GM12878 (cell line): ENCODE data around the gene GRK5. TPM values are rescaled to one million over a fixed set of nuclear protein-coding genes. Genes with fewer than 3 reads are reported as not detected.
"Not testable (repeated sequence)": the region's sequence is repeated elsewhere in the genome, so short reads cannot be mapped to it uniquely, and the experiment has no call there.

Experiments used
- ATAC-seq: fragments of 200-7000 bp; cut with Tn5 transposase; 3 replicates; pipeline ENCODE4 v1.9.1; 2020; ENCODE audit warnings: mild to moderate bottlenecking, moderate library complexity
- BruUV-seq: library from RNA; stranded (reverse); fragments of 400-500 nt; replicated peaks from 2 replicates; lab custom pipeline; 2021; lab: Mats Ljungman, UMichigan
- CTCF ChIA-PET: fragments of 300-600 bp; sonication (Branson Sonifier 250); formaldehyde crosslinking; extraction: SDS; loops from one replicate; lab custom pipeline; 2021; ENCODE audit warnings: inconsistent platforms; lab: Yijun Ruan, JAX
- POLR2A ChIA-PET: fragments of 350-600 bp; formaldehyde crosslinking; extraction: SDS; loops from one replicate; lab custom pipeline; 2021; ENCODE audit warnings: inconsistent platforms; lab: Charles Lee
- RAD21 ChIA-PET: fragments of 300-600 bp; sonication (Branson Sonifier 250); formaldehyde crosslinking; loops from one replicate; lab custom pipeline; 2023; ENCODE audit warnings: antibody characterized with exemption; ENCODE audit not compliant: unreplicated experiment; lab: Charles Lee
- SMC1A ChIA-PET: fragments of 300-600 bp; sonication (Branson Sonifier 250); formaldehyde crosslinking; loops from one replicate; lab custom pipeline; 2023; ENCODE audit not compliant: unreplicated experiment, uncharacterized antibody; lab: Charles Lee
- DNase-seq: peaks from one replicate; pipeline ENCODE4 v3.0.0-alpha.2; 2011; ENCODE audit warnings: low read depth, low spot score
- FAIRE-seq: peaks from 3 replicates; lab custom pipeline; 2011; peaks lifted over from hg19 to GRCh38; lab: Jason Lieb, UNC
- H2AFZ ChIP-seq: 2 replicates; pipeline ENCODE4 v1.6.0; 2011; ENCODE audit warnings: low read depth, low read length, control low read depth; ENCODE audit not compliant: control insufficient read depth
- H3K27ac ChIP-seq: 2 replicates; pipeline ENCODE4 v1.5.1; 2011; ENCODE audit warnings: control low read depth; ENCODE audit not compliant: control insufficient read depth, insufficient read depth
- H3K27me3 ChIP-seq, 2 experiments: replicated peaks in 1 of 2; 2 replicates each; pipeline versions ENCODE4 v1.6.0 to v1.6.1; 2011; ENCODE audit warnings: low read length in 1 of 2; ENCODE audit not compliant: control insufficient read depth in 2 of 2, insufficient read depth in 2 of 2
- H3K36me3 ChIP-seq, 2 experiments: 2 replicates each; pipeline ENCODE4 v1.5.1; 2011; ENCODE audit warnings: low read length in 1 of 2; ENCODE audit not compliant: control insufficient read depth in 2 of 2, insufficient read depth in 2 of 2
- H3K4me1 ChIP-seq: 2 replicates; pipeline ENCODE4 v1.6.1; 2011; ENCODE audit warnings: mild to moderate bottlenecking, low read length, moderate library complexity, mixed read lengths; ENCODE audit not compliant: control insufficient read depth, insufficient read depth
- H3K4me2 ChIP-seq: 2 replicates; pipeline ENCODE4 v1.6.0; 2011; ENCODE audit warnings: control low read depth; ENCODE audit not compliant: control insufficient read depth, insufficient read depth
- H3K4me3 ChIP-seq: fragments of 200-600 bp; sonication (generic); 2 replicates; pipeline ENCODE4 v1.5.1; 2016
- H3K79me2 ChIP-seq: 2 replicates; pipeline ENCODE4 v1.6.0; 2011; ENCODE audit warnings: low read length; ENCODE audit not compliant: control insufficient read depth, insufficient read depth
- H3K9ac ChIP-seq: 2 replicates; pipeline ENCODE4 v1.8.0; 2011; ENCODE audit warnings: low read length, control low read depth, mixed read lengths; ENCODE audit not compliant: control insufficient read depth, insufficient read depth
- H3K9me3 ChIP-seq: replicated peaks from 3 replicates; pipeline ENCODE4 v1.5.1; 2011; ENCODE audit warnings: mild to moderate bottlenecking, low read length; ENCODE audit not compliant: control insufficient read depth, insufficient read depth
- H4K20me1 ChIP-seq: 2 replicates; pipeline ENCODE4 v1.6.0; 2011; ENCODE audit not compliant: control insufficient read depth, insufficient read depth
- CEBPZ ChIP-seq: fragments of 150-350 bp; IDR thresholded peaks from 2 replicates; pipeline ENCODE4 v1.6.1; 2016; ENCODE audit warnings: low read depth, low read length
- EGR1 ChIP-seq, 2 experiments: IDR thresholded peaks; 1 replicate in 1 of 2; 2 replicates in 1 of 2; pipeline ENCODE4 v1.6.1; 2011 to 2012; ENCODE audit warnings: low read depth in 2 of 2, low read length in 2 of 2, borderline replicate concordance in 1 of 2, mild to moderate bottlenecking in 1 of 2, moderate library complexity in 1 of 2
- HDGF ChIP-seq: fragments of 450-650 bp; IDR thresholded peaks from 2 replicates; pipeline ENCODE4 v1.6.1; 2016; ENCODE audit warnings: antibody characterized with exemption
- LARP7 ChIP-seq: fragments of 450-650 bp; IDR thresholded peaks from 2 replicates; pipeline ENCODE4 v1.6.1; 2017; ENCODE audit warnings: mild to moderate bottlenecking
- NFYB ChIP-seq: IDR thresholded peaks from 2 replicates; pipeline ENCODE4 v1.6.1; 2011; ENCODE audit warnings: low read depth, mild to moderate bottlenecking, low read length, improper control_type of control experiment, moderate library complexity; ENCODE audit not compliant: insufficient read depth
- RCOR1 ChIP-seq: conservative IDR thresholded peaks from 2 replicates; pipeline ENCODE4 v1.6.1; 2012; ENCODE audit warnings: low read depth, low read length, improper control_type of control experiment
- TARDBP ChIP-seq: IDR thresholded peaks from 2 replicates; pipeline ENCODE4 v1.6.1; 2016; ENCODE audit warnings: borderline replicate concordance
- ZBTB4 ChIP-seq: fragments of 450-650 bp; formaldehyde crosslinking; IDR thresholded peaks from 2 replicates; pipeline ENCODE4 v1.4.0; 2022; ENCODE audit warnings: mild to moderate bottlenecking, moderate library complexity
- WGBS: methylation state at CpG from one replicate; pipeline ENCODE4 v1.1.6; 2016; ENCODE audit warnings: low lambda C conversion rate; ENCODE audit not compliant: insufficient replicate concordance, insufficient coverage; ENCODE audit errors: missing lambda C conversion rate; 5-methylcytosine and 5-hydroxymethylcytosine counted together
- in situ Hi-C: fragments of 300-500 bp; cut with MboI; formaldehyde crosslinking; loops from 9 replicates; pipeline ENCODE4 v1.14.3; 2018; ENCODE audit warnings: mixed read lengths
- intact Hi-C: fragments of 100-400 bp; cut with micrococcal nuclease; formaldehyde crosslinking; loops from one replicate; pipeline ENCODE4 v1.14.2; 2022; ENCODE audit not compliant: unreplicated experiment
- polyA plus RNA-seq, 11 experiments: library from polyadenylated mRNA; depleted of rRNA in 4 of 11; unstranded in 6 of 11; stranded (reverse) in 5 of 11; fragments of >200 nt; fragmentation: Nextera tagmentation in 4 of 11; fragmentation: Illumina TruSeq in 1 of 11; extraction: Ambion mirVana in 4 of 11; extraction: Trizol in 1 of 11; gene quantifications; 1 replicate in 1 of 11; 2 replicates in 10 of 11; pipeline versions ENCODE4 v1.2.1 to v1.2.3, GENCODE V29; 2011 to 2016; ENCODE audit warnings: inconsistent platforms in 2 of 11, missing spikeins in 2 of 11, low read depth in 1 of 11
- total RNA-seq, 4 experiments: library from RNA; depleted of rRNA in 3 of 4; stranded (reverse); fragments of >200 nt in 3 of 4; fragmentation: Illumina TruSeq in 1 of 4; extraction: Trizol in 1 of 4; gene quantifications; 2 replicates each; pipeline versions ENCODE4 v1.2.1 to v1.2.3, GENCODE V29; 2013 to 2021

Gene GRK5
- total and polyA plus RNA-seq, 10 of the 15 experiments (the other 5 are each of a cell fraction or from before 2014, with no cell fraction given): 0.11 to 22.1 (median 10.0) TPM

GRCh38 chr10:119431773-119432135 lies 224.4 kb downstream of the GRK5 start (continued):
- TF ChIP-seq ZBTB4 (no peak), NFYB (no peak), LARP7 (no peak), TARDBP (no peak), RCOR1 (no peak), CEBPZ (no peak), HDGF (no peak), EGR1 (IDR thresholded peaks at IDR 0.05; ENCODE audit: borderline replicate concordance in 1 of 2, low read depth in 2 of 2, low read length in 2 of 2) (no peak)

- H3K79me2 ChIP-seq, H3K27ac ChIP-seq, SMC1A ChIA-PET, H2AFZ ChIP-seq, RAD21 ChIA-PET, FAIRE-seq, DNase-seq, intact Hi-C loops, H3K9ac ChIP-seq, CTCF ChIA-PET, H4K20me1 ChIP-seq, H3K4me1 ChIP-seq, H3K4me3 ChIP-seq, H3K27me3 ChIP-seq, in situ Hi-C loops, BruUV-seq, ATAC-seq, POLR2A ChIA-PET, H3K4me2 ChIP-seq: not testable (repeated sequence)
- Histone ChIP-seq H3K36me3 (peaks cover 0 to 18% of the 10 kb centered on the region in 2 experiments; a peak in 3 of 4 replicates), H3K9me3 (peaks cover 11% of the 10 kb centered on the region; the same call in 1 of the 3 replicates)
- WGBS: 98% methylated on average over 5 of the region's 5 CpGs
Measured at GRCh38 chr10:119434942-119435341, 227.6 kb downstream of the GRK5 start.
